ENCODE measurements around the gene OTUD5.

OTUD5 gene

DNA sequence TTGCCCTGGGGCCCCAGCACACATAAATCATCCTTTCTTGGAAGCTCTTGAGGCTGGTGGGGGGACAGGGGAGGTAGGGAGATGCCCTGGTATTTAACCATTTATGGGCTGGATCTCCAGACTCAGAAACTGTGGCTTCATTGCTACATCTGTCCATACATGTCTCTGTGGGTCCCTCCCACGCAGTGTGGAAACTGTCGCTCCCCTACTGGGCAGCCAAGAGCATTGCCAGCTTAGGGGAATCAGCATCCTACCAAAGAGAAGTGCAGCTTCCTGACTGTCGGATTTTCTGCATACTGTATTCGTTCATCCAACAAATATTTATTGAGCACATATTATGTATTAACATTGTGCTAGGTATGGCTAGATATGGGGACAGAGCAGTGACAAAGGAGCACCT, 41.0 kb upstream of the OTUD5 start:
- TF ChIP-seq, protein P1, sequence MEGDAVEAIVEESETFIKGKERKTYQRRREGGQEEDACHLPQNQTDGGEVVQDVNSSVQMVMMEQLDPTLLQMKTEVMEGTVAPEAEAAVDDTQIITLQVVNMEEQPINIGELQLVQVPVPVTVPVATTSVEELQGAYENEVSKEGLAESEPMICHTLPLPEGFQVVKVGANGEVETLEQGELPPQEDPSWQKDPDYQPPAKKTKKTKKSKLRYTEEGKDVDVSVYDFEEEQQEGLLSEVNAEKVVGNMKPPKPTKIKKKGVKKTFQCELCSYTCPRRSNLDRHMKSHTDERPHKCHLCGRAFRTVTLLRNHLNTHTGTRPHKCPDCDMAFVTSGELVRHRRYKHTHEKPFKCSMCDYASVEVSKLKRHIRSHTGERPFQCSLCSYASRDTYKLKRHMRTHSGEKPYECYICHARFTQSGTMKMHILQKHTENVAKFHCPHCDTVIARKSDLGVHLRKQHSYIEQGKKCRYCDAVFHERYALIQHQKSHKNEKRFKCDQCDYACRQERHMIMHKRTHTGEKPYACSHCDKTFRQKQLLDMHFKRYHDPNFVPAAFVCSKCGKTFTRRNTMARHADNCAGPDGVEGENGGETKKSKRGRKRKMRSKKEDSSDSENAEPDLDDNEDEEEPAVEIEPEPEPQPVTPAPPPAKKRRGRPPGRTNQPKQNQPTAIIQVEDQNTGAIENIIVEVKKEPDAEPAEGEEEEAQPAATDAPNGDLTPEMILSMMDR (IDR thresholded peaks at IDR 0.05), result no peak
- DNase-seq (ENCODE audit: low spot score), result no peak
- Histone ChIP-seq H3K27ac (no peak overlapping the region), H3K4me3 (no peak overlapping the region)

DNA sequence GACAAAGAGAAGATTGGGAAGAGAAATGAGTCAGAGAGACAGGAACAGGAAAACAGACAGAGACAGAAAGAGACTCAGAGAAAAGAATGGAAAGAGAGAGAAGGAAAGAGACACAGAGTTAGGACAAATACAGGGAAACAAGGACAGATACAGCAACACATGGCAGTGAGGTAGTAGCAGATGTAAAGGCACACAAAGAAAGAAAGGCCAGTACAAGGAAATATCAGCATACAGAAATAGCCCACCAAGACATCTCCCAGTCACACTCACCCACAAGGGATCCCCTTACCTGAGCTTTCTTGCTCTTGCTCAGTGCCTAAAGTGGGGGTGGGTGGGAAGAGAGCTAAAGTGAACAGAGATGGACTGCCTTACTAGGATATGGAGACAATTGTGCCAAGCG, 40.5 kb upstream of the OTUD5 start:
- DNase-seq (ENCODE audit: low spot score), result no peak
- Histone ChIP-seq H3K4me3 (no peak overlapping the region), H3K27ac (no peak overlapping the region)
- TF ChIP-seq, protein P1 (IDR thresholded peaks at IDR 0.05), result no peak

DNA sequence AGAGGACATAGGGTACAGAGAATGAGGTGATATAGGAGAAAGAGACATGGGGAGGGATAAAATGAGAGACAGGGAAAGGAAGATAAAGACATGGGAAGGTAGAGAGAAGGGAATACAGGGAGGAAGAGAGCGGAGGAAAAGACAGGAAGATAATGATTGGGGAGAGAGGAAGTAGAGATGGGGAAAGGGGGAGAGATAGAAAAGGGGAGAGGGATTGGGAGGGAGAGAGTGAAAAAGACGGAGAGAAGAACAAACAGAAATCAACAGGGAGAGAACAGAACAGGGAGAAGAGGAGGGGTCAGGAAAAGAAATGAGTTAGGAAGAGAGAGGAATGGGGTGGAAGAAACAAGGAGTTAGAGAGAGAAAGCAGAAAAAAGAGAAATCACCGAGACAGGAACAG, 40.0 kb upstream of the OTUD5 start:
- H3K4me3 ChIP-seq, result no peak overlapping the region
- H3K27ac ChIP-seq, result no peak overlapping the region
- TF ChIP-seq, protein P1 (IDR thresholded peaks at IDR 0.05), result no peak
- DNase-seq (ENCODE audit: low spot score), result no peak

DNA sequence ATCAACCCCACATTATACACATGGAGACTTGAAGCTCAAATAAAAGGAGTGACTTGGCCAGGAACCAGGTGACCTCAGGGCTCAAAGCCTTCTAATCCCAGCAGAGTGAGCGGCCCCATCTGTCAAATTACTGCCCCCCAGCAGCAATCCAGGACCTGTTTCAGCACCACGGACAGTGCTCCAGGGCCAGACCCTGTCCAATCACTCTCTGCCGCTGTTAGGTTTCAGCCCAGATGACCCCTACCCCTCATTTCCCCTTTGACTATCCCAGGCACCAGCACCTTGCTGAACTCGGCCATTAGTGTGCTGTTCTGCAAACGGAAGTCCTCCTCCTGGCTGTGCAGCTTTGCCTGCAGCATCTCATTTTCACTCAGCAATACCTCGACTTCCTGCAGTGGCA, 39.6 kb upstream of the OTUD5 start:
- TF ChIP-seq, protein P1 (IDR thresholded peaks at IDR 0.05), result no peak
- H3K4me3 ChIP-seq, result no peak overlapping the region
- no peak for DNase-seq (ENCODE audit: low spot score)
- H3K27ac ChIP-seq, result no peak overlapping the region

DNA sequence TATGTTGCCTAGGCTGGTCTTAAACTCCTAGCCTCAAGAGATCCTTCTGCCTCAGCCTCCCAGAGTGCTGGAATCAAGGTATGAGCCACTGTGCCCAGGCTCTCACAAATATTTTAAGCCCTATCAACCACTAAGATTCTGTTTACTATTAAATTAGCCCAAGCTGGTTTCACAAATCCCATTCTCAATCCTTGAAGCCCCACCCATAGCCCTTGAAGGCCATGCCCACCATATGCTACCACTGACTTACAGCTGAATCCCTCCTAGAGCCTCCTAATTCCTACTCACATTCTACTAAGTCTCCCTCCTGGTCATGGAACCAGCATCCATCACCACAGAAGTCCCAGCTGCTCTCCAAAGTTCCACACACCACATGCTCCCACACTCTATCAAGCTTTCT, 34.9 kb upstream of the OTUD5 start:
- H3K27ac ChIP-seq, result no peak overlapping the region
- DNase-seq (ENCODE audit: low spot score), result no peak
- H3K4me3 ChIP-seq, result no peak overlapping the region
- TF ChIP-seq, protein P1 (IDR thresholded peaks at IDR 0.05), result no peak

DNA sequence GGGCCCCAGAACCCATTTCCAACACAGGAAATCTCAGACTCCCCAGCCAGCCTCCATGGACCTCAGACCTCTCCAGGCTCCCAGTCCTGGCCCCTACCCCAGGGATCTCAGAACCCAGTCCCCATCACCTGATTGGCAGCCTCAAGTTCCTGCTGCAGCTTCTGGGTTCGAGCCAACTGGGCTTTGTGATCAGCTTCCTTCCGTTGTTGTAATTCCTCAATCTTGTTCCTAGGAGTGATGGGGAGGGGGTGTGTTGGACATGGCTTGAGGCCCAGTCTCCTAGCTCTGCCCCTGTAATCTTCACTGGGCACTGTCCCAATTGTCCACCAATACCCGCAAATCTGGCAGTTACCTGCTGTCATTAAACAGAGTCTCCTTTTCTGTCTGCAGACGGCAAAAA, 32.1 kb upstream of the OTUD5 start:
- DNase-seq (ENCODE audit: low spot score), result no peak

DNA sequence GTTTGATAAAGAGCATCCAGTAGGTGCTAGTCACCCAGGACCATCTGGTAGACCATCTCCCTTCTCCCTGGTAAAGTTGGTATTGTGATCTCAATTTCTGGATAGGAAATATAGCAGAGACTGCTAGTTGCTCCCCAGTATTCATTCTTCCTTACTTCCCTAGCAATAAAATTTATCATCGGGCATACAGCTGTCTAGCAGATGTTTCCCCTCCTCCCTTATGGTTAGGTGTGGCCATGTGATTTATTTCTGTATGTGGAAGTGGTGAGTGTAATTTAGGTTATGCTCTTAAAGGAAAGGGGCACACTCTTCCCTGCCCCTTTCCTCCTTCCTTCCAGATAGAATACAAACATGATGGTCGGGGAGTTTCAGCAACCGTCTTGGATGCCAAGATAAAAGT, 26.5 kb upstream of the OTUD5 start:
- H3K27ac ChIP-seq, result no peak overlapping the region
- H3K4me3 ChIP-seq, result no peak overlapping the region
- TF ChIP-seq, protein P1 (IDR thresholded peaks at IDR 0.05), result no peak
- DNase-seq (ENCODE audit: low spot score), result no peak

More for the DNA sequence above, 32.1 kb upstream of the OTUD5 start:
- Histone ChIP-seq H3K4me3 (no peak overlapping the region), H3K27ac (no peak overlapping the region)
- TF ChIP-seq, protein P1 (IDR thresholded peaks at IDR 0.05), result no peak

All from coronary artery (tissue), 2 donors.